Activated CD4-positive, alpha-beta T cell treated with anti-CD3 and anti-CD28 coated beads, Interleukin-2, amount 50 U/mL, for 4 hours (primary cell): ENCODE data around the gene PASK.

ENCODE experiments used
- DNase-seq, 2 experiments: peaks; one replicate each; pipeline ENCODE4 v3.0.0-alpha.2; 2020

PASK gene

GRCh38 chr2:241064008-241064801, 85.1 kb downstream of the PASK start:
- peak in 1 of 2 experiments; percentile 21 for DNase-seq

GRCh38 chr2:241063587-241063986, 85.7 kb downstream of the PASK start:
- DNase-seq, result no peak

GRCh38 chr2:241063093-241063551, 86.2 kb downstream of the PASK start:
- no peak for DNase-seq

GRCh38 chr2:241062389-241063092, 86.7 kb downstream of the PASK start:
- DNase-seq, result no peak

- no peak for DNase-seq
These were observed 88.0 kb downstream of the PASK start for GRCh38 chr2:241061275-241061674.
